ENCODE results near the gene ST3GAL4.

DNA sequence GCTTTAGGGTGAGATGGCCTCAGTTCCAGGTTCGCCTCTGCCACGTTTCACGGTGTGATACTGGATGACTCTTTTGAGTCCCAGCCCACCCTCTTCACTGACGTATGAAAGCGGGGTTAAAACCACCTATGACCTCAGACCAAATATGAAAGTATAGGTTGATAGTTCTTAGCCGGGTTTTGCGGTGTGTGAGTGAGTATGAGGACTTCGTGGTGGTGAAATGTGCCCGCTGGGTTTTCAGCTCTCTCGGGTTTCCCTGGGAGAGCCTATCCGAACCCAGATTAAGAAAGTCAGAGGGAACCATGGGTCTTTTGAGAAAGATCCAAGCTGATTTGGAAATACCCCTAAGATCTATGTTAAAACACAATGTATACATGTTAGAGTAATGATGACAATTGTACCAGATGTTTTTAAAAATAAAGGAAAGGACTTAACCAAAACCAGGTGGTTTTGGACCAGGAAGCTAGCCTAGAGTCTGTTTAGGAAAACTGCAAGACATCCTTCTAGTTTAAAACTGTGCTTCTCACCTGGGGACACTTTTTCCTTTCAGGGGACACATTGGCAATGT lies 25.8 kb upstream of the ST3GAL4 start:
- TF ChIP-seq POLR2A (IDR thresholded peaks at IDR 0.05) (no peak), EP300 (IDR thresholded peaks at IDR 0.05) (no peak)
- TF ChIP-seq, protein P1, sequence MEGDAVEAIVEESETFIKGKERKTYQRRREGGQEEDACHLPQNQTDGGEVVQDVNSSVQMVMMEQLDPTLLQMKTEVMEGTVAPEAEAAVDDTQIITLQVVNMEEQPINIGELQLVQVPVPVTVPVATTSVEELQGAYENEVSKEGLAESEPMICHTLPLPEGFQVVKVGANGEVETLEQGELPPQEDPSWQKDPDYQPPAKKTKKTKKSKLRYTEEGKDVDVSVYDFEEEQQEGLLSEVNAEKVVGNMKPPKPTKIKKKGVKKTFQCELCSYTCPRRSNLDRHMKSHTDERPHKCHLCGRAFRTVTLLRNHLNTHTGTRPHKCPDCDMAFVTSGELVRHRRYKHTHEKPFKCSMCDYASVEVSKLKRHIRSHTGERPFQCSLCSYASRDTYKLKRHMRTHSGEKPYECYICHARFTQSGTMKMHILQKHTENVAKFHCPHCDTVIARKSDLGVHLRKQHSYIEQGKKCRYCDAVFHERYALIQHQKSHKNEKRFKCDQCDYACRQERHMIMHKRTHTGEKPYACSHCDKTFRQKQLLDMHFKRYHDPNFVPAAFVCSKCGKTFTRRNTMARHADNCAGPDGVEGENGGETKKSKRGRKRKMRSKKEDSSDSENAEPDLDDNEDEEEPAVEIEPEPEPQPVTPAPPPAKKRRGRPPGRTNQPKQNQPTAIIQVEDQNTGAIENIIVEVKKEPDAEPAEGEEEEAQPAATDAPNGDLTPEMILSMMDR (IDR thresholded peaks at IDR 0.05) = no peak
